Daoy (cell line): ENCODE measurements around the gene INCA1. TPM values are rescaled to one million over a fixed set of nuclear protein-coding genes. Genes with fewer than 3 reads are reported as not detected.

ENCODE experiments used
- total RNA-seq: library from RNA; depleted of rRNA; stranded (reverse); fragments of >200 nt; shearing (Covaris generic); gene quantifications from 2 replicates; pipeline ENCODE4 v1.2.3, GENCODE V29; 2014; rRNA removed

Gene INCA1
- total RNA-seq, 1 experiment from 2014 or later = 0.23 TPM

Other genes starting within 250 kb of the INCA1 start
- not detected in 2 replicates for gene TM4SF5, start 225.6 kb downstream of the INCA1 start, total RNA-seq
- gene VMO1, start 211.2 kb downstream of the INCA1 start, total RNA-seq = not detected in 2 replicates
- gene GLTPD2, start 208.6 kb downstream of the INCA1 start, total RNA-seq = not detected in 2 replicates
- 361 and 379 TPM in 2 replicates for gene PSMB6, start 201.4 kb downstream of the INCA1 start, total RNA-seq
- 3.7 and 9.2 TPM in 2 replicates for gene PLD2, start 190.4 kb downstream of the INCA1 start, total RNA-seq
- gene MINK1, start 164.2 kb downstream of the INCA1 start, total RNA-seq = 10.8 and 13.8 TPM in 2 replicates
- 0.17 TPM in 1 of 2 replicates, not detected in the other for gene C17orf107, start 98.0 kb downstream of the INCA1 start, total RNA-seq
- gene CHRNE, start 94.4 kb downstream of the INCA1 start, total RNA-seq = 1.1 TPM in 1 of 2 replicates, not detected in the other
- 0.23 TPM in 1 of 2 replicates, not detected in the other for gene GP1BA, start 65.2 kb downstream of the INCA1 start, total RNA-seq
- gene SLC25A11, start 57.5 kb downstream of the INCA1 start, total RNA-seq = 82.4 and 112 TPM in 2 replicates
- gene RNF167, start 57.3 kb downstream of the INCA1 start, total RNA-seq = 31.8 and 39.1 TPM in 2 replicates
- 1,218 and 1,358 TPM in 2 replicates for gene PFN1, start 49.0 kb downstream of the INCA1 start, total RNA-seq
- gene ENO3, start 46.4 kb downstream of the INCA1 start, total RNA-seq = 1.8 and 5.2 TPM in 2 replicates
- gene SPAG7, start 29.7 kb downstream of the INCA1 start, total RNA-seq = 56.3 and 93.3 TPM in 2 replicates
- gene CAMTA2, start 9.8 kb downstream of the INCA1 start, total RNA-seq = 4.3 and 8.5 TPM in 2 replicates
- 32.3 and 46.6 TPM in 2 replicates for gene KIF1C, start 428 bp upstream of the INCA1 start, total RNA-seq
- not detected in 2 replicates for gene SLC52A1, start 37.9 kb upstream of the INCA1 start, total RNA-seq
- gene ZFP3, start 80.9 kb upstream of the INCA1 start, total RNA-seq = not detected in 2 replicates
- 17.7 and 20.4 TPM in 2 replicates for gene ZNF232, start 114.4 kb upstream of the INCA1 start, total RNA-seq
- not detected in 2 replicates for gene USP6, start 118.5 kb upstream of the INCA1 start, total RNA-seq
- 4.5 and 6.5 TPM in 2 replicates for gene ZNF594, start 194.3 kb upstream of the INCA1 start, total RNA-seq
- gene SCIMP, start 237.3 kb upstream of the INCA1 start, total RNA-seq = not detected in 2 replicates